TTC549 (cell line): ENCODE results near the gene SSH2.

ENCODE experiments used
- FAIRE-seq: peaks from 2 replicates; lab custom pipeline; 2012; peaks lifted over from hg19 to GRCh38; lab: Jason Lieb, UNC

The SSH2 gene

DNA sequence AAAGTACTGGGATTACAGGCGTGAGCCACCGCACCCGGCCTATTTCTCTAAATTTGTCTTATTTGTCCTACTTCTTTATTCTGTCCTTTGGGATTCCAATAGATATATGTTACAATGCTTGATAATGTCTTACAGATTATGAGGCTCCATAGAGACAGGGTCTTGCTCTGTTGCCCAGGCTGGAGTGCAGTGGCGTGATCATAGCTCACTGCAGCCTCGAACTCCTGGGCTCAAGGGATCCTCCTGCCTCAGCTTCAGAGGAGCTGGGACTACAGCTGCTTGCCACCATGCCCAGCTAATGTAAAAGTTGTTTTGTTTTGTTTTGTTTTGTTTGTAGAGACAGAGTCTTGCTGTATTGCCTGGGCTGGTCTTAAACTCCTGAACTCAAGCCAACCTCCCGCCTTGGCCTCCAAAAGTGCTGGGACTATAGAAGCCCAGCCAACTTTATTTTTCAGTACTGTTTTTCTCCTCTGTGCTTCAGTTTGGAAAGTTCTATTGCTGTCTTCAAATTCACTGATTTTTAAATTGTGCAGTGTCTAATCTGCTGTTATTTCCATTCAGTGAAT is 326.8 kb downstream of the SSH2 start:
- FAIRE-seq: no peak

DNA sequence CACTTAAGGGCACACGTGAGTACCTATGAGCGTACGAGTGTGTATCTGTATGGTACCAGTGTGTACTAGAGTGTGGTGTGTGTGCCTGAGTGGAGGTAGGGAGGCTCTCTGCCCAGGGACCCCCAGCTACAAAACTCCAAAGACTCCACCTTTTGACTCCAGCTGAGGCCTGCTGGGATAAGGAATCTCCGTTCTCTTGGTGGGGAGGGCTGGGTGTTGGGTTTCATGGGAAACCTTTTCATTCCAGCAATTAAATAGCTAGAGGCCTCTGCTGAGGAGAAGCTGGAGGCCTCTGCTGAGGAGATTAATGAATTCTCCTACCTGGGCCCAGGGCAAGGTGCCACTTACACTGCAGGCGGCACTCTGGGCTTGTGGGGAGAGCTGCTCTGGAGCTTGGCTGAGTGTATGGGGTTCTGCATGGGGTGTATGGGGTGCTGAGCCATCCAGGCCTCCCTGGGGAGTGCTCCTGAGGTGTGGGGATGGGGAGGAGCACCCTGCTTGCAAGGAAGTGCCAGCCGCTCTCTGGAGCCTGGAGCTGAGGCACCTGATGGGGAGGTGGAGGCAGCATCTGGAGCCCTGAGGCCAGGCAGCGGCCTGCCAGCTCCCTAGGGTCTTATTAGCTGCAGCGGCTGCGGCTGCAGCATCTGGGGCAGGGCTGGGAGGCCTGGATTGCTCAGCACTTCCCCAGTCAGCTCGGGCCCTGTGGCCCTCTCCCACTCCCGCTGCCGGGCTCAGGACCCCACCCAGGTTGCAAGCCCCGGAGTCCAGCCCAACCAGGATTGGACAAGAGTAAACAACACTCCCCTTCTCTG is 332.5 kb downstream of the SSH2 start:
- FAIRE-seq: no peak

DNA sequence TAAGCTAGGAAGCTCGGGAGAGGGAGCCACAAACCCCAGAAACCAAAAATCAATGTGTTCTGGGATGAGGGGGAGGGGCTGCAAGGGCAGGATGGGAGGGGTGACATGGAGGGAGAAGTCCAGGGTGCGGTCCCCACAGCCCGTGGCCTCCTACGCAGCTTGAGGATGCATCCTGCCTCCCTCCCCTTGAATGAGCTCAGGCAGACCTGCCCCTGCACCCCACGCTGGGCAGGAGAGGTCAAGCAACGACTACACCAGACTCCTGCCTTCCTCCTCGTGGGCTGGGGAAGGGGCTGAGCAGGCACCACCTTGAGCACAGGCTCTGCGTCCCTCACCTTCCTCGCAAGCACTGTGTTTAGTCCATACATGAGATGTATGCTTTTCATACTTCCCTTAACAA is 333.2 kb downstream of the SSH2 start:
- FAIRE-seq: no peak

DNA sequence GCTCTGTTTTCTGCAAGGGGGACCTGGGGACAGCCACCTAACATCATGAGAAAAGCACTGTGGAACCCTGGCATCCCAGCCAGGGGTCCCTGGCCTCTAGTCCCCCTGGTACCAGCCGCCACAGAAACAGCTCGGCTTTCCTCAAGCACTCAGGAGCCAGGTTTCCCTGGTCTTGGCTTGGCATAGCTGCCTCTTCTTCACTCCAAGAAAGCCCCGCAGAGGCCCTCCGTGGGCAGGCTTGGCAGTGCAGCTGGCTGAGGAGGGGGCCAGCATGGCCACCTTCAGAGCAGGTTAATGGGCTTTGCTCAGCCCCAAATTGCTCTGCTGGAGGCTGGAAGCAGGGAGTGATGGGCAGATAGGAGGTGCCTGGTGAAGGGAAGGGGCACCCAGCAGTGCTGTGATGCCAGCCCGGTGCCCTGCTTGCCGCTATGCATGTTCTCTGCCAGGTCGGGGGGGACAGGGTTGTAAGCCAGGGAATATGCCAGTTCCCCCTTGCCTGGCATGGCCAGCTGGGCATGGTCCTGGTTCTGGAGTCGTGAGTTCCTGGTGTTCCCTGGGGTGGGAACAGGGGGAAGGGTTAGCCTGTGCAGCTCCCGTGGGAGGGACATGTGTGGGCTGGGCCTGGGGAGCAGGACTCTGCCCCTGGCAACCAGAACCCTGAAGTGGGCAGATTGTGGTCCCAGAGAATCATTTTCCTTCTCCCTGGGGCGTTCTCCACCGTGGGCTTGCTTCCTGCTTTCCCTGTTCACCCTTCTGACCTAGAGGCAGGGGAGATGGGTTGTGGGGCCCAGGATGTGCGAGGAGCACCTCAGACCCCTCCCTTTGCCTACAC is 333.9 kb downstream of the SSH2 start:
- FAIRE-seq: no peak

DNA sequence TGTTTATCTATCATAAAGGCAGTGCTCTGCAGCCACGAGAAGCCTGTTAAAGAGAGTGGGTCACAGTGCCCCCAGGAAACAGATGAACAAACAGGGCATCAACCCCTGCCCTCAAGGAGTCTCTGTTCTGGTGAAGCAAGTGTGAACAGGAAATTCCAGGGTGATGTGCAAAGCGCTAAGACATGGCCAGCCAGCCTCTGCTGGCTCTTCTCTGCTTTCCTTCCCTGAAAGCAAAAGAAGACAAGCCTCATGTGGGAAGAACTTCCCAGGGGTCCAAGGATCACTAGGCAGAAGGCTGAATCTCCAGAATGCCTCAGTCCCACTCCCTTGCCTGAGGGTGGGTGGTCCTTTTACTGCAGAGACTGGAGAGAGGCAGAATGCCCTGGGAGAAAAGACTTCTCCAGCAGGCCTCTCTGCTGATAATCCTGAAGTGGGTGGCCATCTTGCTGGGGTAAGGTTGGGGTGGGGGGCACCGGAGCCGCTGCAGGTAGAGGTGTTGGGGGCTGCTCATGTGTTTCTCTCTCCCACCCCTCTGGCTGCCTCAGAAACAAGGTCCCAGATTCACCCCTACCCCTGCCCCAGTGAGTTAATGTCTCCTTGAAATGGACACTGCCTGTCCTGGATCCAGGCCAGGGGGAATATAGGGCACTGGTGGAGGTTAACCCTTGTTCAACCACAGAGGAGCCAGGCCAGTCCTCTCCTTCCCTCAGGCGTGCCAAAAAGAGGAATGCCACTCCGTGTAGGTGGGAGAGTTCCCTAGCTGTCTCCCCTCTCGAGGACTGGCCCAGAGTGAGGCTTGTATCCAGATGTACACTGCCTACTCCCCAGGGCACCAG is 334.7 kb downstream of the SSH2 start:
- no peak for FAIRE-seq

DNA sequence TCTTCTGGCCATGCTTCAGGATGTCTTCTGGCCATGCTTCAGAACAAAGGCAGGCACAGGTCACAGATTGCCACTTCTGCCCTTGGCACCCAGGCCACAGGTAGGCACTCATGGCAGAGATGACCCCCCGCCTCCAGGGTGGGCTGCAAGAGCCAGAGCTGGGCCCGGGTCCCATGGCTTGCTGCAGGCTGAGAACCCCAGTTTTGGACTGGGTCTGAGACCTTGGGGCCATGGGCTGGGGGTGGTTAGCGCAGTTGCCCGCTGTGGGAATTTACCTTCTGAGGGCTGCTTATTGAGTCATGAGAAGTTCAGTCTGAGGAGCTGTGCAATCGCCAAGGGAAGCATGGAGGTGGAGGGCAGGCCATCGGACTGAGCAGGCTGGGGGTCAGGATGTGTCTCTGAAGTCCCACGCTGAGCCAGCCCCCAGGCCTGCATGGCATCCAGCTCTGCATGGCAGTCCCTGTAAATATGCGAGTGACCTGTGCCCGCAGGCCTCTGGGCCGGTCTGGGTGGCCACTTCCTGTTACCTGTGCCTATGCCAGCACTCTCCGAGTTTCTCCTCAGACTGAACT is 335.4 kb downstream of the SSH2 start:
- FAIRE-seq: no peak

DNA sequence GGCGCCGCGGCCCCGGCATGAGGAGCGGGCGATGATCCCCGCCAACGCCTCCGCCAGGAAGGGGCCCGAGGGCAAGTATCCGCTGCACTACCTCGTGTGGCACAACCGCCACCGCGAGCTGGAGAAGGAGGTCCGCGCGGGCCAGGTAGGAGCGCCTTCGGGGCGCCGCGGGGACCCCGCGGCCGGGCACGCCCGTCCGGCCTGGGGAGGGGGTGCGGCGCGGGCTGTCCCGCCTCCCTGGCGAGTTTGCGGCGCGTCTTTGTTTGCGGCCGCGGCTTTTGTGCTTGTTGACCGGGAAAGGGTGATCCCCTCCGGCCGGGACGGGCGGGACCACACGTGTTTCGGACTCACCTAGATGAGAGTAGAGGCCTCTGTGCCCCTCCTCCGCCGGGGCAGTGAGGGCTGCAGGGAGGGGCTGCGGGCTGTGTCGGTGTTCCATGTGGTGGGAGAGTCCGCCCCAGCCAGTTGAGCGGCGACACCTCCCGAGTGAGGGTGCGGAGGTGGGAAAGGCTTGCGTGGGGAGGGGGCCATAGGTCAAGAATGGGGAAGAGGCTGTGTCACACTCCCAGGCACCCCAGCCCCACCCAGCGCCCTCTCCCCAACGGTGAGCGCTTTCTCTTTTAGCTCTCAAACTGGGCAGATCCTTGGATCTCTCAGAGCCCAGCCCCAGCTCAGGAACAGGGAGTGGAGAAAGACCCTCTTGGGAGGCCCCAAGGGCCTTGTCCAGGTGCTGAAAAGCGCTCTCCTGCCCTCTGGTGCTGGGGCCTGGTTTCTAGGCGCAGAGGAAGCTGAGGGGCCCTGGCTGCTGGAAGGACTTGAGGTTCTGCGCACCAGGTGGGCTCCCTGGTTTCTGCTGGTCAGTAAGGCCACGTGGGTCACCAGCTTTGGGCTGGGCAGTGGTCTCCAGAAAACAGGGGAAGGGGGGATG is 336.2 kb downstream of the SSH2 start:
- FAIRE-seq: no peak

DNA sequence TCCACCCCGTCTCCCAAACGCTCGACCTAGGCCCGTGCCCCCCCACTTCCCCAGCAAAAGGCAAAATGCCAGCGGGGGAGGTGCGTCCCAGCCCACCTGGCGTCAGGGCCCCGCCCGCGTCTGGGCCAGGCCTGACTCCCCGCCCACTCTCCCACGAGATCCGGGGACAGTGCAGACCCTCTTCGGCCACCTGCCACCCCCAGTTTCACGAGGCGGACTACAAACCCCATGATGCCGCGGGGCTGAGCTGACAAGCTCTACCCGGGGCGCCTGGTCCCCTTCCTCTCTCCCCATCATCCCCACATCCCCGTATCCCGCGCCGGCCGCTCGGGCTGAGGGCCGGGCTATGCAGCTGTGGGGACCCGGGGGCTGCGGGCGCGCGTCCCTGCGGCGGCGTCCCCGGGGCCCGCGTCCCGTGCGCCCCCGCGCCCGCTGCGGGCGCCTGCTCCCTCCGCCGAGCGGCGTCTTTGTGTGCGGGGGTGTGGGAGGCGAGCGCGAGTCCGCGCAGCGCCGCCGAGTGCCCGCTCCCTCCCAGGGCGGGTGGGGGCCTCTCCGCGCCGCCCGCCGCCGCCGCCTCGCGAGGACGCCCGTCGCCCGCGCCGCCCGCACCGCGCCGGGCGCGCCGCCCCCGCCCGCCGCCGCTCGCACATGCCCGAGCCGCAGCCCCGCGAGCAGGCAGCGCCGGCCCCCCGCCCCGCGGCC is 337.0 kb downstream of the SSH2 start, which contains the start of gene ANKRD13B:
ANKRD13B (plus strand) TSS at position 283 of the 702 bp plus-strand sequence. CDS start 490 bp downstream, outside the sequence.
- no peak for FAIRE-seq

DNA sequence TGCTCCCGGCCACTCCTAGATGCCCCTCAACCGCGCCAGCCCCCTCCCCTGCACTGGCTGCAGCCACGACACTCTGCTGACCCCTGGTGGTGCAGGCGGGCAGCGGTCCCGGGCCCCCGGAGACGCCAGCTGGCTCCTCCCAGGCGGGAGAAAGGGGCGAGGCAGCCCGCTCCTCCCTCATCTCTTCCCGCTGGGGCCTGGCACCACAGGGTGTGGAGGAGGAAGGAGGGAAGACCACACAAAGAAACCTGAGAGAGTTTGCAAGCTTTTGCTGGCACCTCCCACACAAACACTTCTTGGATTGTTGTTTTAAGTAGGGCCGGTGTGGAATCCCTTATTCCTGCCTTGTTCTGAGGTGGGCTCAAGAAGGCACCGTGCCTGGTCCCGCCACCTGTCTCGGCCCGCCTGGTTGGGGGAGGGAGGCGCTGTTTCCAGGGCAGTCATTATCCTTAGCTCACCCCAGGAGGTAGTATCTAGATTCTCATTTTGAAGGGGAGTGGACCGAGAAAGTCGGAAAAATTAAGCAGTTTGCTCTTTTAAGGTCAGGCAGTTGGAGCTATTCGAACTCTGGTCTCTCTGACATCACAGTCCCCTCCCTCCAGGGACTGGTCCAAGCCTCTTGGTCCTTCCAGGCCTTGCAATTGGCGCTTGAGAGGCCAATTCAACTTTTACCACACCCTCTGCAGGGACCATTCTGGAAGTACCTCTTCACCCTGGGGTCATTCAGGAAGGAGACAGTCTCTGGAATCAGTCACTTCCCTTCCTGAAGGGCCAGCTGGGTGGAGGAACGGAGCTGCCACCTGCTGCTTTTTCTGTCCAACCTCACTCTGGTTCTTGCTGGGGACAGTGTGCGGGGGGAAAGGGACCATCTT is 338.1 kb downstream of the SSH2 start:
- peak; percentile 63 for FAIRE-seq

DNA sequence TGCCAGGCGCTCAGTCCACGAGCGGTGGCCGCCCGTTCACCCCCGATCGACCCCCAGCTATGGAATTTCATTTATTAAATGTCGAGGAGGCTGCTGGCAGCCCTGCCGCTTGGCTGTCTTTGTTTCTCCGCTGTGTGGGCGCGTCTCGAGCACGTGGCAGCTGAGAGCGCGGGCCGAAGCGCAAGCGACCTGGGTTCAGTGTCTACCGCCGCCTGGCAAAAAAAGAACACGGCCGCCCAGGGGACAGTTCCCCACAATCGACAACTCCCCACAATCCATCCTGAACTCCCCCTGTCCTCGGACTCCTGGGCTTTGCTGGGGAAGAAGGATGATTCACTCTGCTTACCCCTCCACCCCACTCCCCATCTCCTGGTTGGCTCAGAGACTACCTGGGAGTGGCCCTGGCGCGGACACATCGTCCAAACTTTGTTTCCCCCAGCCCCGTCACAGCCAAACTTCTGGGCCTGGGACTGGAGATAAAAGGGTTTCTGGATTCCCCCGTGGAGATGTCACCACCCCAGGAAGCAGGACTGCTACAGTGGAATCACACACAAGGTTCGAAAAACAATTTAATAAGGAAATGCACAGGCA is 338.8 kb downstream of the SSH2 start:
- FAIRE-seq: no peak

DNA sequence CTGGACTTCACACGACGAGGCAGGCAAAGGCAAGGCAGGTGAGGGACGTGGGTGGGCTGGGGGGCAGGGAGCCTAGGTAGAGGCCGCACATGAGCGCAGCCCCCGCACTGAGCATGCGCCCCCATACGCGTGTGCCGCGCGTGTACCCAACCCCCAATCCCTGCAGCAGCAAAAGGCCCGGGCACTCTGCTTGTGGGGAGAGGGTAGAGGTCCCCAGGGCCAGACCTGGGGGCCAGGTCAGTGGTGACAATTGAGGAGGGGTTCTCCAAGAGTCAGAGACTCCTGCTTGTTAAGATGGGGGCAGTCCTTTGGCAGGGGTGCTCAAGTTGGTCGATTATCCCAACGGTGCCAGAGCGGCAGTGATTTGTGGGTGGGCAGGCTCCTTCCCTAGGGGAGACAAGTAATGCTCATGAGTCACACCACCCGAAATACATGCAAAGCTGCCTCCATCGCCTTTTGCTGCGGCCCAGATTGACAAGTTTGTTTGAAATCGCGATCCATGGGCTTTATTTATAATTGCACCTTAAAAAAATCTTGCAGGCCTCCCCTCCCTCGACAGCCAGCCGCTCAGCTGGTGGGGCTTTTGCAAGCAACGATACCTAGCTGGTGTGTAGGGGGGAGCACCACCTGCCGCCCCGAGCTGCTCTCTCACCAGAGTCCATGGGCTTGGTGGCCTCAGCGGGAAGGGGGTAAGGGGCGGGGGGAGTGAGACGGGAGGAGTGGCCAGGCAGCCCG is 339.4 kb downstream of the SSH2 start:
- no peak for FAIRE-seq

DNA sequence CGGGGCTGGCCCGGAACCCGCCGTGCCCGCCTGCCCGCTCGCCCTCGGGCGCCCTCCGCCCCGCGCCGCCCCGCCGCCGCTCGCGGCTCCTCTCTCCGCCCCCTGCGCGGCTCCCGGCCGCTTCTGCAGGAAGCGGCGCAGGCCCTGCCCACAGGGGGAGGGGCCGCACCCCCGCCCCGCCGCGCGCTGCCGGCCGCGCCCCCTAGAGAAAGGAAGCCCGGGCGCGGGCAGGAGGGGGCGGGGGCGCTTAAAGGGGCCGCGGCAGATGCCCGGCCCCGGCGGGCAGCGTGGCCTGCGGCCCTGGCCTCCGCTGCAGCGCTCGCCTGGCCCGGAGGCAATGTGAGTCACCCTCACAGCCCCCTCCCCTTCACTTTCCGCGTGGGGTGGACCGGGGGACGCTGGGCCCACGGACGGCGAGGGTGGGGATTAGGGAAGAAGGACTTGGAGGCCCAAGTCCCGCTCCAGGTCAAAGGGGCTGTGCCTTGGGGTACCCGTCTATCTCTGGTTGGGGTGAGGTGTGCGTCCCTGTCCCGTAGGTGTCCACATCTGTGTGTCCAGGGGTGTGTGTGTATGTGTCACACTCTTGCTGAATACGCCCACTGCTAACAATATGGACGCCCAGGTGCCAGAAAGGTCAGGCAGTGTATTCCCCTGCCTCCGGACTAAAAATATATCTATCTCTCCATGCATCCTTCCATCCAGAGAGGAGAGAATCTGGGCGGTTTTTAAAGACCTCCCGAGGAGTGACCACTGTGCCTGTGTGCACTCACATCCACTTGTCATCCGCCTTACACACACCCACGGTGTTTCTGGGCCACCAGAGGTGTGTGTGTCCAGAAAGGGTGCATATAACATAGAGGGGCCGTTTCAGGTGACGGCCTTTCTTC is 340.3 kb downstream of the SSH2 start, which contains the start of gene GIT1:
GIT1 (minus strand) TSS at position 125 of the 887 bp plus-strand sequence. CDS start 270 bp downstream, outside the sequence.
- FAIRE-seq: no peak

DNA sequence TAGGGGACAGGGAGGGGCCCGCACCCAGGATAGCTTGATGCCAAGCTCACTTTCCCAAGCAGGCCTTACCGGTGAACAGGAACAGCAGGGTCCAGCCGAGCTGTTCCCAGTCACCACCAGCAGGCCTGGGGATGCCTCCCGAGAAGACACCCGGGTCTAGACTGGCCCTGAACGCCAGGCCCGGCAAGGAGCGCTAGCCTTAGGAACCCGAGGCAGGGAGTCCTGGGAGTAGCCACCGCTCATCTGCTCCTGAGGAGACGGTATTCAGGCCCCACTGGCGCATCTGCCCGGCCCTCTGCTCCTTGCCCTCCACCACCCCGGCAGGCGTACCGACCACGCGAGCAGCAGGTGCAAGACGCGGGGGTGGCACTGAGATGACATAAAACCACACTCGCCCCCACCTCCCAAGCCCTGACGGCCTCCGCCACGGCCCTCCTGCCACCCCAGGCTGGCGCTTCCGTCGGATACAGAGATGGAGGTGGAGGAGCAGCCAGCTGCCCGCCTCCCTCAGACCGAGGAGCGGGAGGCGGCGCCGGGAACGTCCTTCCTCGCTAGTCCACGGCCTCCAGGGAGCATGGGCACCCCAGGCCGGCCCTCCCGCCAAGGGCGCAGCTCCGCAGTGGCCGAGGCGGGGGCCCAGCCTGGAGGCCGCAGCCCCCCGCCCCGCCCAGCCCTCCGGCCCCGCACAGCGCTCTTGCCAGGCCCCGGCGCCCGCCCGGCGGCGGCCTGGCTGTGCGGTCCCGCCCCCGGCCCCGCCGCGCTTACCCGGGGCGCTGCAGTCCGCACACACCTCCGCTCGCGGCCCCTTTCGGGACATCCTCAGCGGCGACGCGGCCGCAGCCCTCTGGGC is 341.2 kb downstream of the SSH2 start:
- no peak for FAIRE-seq

DNA sequence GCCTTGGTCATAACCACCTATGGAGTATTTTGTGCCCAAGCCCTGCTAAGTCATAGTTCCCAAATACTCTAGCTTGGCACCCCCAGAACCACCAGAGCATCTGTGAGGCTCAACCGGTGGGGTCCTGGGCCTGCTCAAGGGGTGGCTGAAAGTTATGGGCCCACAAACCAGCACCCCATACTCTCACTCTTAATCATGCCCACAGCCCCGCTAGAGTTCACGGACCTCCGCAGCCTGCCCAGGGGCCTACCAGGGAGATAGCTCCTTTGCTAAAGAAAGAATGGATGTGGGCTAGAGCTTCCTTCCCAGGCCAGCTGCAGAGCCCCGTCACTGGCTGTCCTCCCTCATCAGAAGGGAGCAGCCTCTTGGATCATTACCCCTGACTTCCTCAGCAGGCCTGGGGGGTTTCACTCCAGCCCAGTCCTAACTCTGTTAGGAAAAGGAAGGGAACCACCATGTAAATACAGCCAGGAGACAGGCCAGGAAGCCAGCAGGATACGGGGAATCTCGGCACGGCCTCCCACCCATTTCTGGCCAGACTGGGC is 341.9 kb downstream of the SSH2 start:
- no peak for FAIRE-seq

DNA sequence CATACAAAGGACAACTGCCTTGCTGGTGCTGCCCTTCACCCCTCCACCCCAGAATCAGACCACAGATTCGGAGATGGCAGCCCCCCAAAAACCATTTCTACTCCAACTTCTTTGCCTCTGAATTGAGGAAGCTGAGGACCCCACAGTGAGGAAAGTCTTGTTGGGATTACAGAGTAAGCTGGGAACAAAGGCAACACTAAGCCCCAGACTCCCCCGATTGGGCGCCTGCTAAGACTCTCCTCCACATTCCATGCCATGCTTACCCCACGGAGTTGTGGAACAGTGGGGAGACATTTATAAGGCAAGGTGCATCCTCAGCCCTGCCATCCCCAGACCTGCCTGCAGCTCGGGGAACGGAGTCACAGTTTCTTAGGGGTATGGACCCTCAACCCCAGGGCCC is 342.4 kb downstream of the SSH2 start:
- no peak for FAIRE-seq
